DMS153 (cell line): ENCODE results near the gene B4GALNT3.
A peak's percentile ranks its signal among the peaks of the same experiment; 100 is the strongest.

Source experiments
- DNase-seq: peaks from one replicate; lab custom pipeline; 2025; lab: John Stamatoyannopoulos, UW

B4GALNT3 gene

DNA sequence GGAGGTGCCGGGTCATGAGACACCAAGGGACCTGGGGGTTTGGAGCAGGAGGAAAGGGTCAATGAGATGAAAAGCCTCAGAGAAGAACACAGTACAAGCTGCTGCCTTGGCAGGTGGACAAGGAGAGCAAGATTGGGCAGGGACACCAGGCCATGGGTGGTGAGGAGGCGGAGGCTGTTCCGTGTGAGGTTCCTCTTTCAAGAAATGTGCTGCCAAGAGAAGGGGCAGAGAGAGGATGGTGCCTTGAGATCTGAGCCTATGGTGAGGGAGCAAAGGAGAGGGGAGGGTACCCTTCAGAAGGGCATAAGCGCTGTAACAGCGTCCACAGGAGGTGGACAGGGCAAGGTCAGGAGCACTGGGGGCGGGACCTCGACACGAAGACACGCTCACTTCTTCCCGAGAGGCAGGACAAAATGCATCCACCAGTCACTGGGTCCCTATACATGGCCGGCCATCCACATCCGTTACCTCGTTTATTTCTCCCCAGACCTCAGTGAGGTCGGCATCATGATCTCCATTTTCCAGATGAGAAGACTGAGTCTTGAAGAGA lies 100.2 kb downstream of the B4GALNT3 start:
- no peak for DNase-seq

DNA sequence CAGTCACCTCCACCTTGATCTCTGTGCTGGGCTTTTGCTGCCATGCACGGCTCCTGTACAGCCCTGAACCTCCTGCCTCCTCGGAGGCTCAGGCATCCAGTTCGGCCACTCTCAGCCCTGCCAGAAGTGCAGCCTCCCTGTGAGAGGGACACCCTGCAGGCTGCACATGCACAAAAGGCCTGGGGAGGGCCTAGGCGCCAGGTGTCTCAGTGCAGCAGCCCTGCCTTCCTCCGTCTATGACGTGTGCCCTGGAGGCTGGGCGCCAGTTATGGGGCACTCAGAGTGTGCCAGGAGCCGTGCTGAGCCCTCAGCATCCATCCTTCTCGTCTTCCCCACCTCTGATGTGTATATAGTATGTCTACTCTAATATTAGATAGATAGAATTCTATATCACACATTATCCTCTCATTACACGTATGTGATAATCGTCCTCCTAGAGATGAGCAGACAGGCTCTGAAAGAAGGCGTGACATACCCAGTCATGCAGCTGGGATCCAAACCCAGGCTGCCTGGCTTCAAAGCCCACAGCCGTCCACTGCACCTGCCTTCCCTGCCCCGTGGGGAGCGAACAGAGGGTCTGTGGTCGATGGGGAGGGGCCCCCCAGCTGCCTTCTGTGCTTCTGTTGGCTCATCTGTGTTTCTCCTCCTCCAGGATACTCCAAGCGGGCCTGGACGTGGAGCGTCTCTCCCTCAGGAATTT lies 101.1 kb downstream of the B4GALNT3 start:
- peak; percentile 31 for DNase-seq

DNA sequence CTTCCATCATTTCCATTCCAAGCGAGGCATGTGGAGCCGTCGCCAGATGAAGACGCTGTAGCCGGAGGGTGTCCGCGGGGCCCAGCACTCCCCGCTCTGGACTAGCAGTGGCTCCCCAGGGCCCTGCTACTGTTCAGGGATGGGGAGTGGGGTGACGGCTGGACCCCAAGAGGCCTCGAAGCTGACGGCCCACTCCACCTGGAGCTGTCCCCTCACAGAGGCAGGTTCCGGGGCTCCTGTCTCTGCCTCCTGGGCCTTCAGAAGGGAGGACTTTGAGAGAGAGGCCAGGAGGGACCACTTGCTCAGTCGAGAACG lies 101.6 kb downstream of the B4GALNT3 start:
- no peak for DNase-seq

DNA sequence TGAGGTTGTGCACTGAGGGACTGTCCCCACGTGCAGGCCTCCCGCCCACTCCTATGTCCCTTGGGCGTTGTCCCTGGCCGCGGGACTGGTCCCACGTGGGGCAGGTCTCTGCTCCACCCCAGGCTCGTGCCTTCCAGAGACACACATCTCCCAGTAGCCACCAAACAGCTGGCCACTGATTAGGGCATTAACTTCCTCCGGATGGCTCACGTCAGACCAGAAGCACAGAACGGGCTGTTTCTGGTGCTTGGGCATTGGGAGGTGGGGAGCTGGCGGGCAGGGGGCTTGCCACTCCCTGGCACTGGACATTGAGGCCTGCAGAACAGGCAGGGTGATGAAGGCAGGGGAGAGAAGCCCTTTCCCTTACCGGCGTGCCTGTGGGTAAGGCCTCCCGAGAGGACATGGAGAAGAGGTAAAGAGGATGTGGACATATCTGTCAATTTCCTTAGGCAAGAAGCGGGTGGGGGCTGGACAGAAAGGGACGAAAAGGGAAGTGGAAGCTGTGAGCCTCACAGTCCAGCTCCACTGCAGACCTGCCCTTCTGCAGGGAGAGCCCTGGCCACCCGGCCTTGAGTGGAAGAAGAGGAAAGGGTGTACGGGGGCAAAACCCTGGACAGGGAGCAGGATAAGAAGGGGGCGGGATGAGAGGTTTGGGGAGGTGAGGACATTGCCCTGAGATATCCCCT lies 102.3 kb downstream of the B4GALNT3 start:
- DNase-seq = no peak

- no peak for DNase-seq
Observed at GRCh38 chr12:562634-563033, 102.9 kb downstream of the B4GALNT3 start.

- DNase-seq = no peak
Observed at GRCh38 chr12:563250-563781, 103.6 kb downstream of the B4GALNT3 start.

DNA sequence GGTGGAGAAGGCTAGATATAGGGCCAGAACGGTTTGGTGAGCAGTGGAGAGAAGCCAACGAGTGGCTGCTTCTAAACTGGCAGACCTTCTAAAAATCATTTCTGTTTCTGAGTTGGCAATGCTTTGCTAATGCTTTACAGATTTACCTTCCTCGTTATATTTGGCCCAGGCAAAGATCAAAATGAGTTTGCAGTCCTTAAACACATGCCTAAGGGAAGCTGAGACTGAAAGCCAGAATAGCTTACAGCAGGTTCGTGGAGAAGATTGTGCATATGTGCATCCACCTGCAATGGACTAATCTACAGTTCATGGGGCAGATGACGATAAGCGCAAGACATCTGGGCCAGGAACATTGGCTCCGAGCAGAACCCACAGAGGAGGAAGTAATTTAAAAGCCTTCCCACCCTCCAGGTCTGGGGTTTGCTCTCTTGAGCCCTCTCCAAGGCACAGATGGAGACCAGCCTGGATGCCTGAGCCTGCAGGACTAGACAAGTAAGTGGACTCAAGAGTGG lies 104.1 kb downstream of the B4GALNT3 start:
- no peak for DNase-seq

DNA sequence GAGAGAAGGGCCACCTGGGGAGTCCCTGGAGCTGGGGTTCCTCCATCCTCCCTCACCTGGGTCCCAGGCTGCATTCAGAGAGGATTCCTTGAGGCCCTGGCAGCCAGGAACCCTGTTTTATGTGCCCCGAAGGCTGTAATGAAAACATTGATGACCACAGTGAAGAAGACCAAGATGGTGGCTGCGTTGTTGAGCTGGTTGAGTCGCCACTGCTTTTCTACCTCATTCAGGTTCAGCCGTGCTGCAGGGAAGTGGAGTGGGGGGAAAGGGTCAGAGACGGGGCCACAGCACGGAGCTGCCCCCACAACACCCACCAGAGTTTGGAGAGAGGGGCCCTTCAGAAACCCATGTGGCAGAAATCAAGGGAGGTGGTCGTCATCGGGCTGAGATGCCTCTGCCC lies 105.4 kb downstream of the B4GALNT3 start:
- DNase-seq = no peak

DNA sequence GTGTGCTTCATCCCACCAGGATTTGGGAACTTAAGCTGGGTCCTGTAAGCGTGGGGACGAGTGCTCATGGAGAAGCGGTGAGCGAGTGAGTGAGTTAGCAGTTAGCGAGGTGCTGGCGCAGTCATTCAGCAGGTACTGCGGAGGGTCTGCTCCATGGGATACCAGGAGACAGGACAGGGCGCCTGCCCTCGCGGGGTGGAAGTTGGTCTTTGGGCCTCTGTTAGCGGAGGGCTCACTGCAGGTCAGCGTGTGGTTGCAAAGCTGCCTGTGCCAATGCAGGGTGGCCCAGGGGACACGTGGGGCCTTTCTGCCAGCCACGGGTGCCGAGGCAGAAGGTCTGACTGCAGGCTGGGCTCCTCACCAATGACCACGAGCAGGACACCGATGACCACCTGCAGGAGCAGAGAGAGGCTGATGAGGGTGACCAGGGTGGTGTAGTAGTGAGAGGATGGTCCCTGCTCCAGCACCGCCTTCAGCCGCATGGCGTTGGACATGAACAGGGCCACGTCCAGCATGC lies 105.9 kb downstream of the B4GALNT3 start:
- DNase-seq = no peak

DNA sequence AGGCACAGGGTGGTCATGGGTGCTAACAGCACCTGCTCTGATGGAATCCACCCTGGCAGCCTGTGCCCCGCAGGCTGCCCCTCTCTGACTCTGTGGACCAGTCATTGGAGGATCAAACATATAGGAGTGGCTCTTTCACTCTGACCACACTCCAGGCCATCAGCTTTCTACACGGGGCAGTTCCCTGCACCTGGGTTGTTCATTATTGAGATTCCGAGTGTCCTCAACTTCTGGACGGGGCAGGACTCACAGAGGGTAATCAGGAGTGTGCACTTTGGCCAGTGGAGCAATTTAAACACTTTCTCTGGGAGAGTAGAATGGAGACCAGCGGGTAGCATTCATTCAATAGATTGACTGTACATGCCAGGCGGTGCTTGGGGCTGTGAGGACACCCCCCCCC lies 108.7 kb downstream of the B4GALNT3 start:
- DNase-seq = no peak

- no peak for DNase-seq
Observed at GRCh38 chr12:569091-569676, 109.4 kb downstream of the B4GALNT3 start.

- peak; percentile 49 for DNase-seq
Observed at GRCh38 chr12:569803-570434, 110.2 kb downstream of the B4GALNT3 start.

GRCh38 chr12:570435-570920 lies 110.7 kb downstream of the B4GALNT3 start:
- no peak for DNase-seq

- no peak for DNase-seq
Observed at GRCh38 chr12:570921-571794, 111.4 kb downstream of the B4GALNT3 start.

DNA sequence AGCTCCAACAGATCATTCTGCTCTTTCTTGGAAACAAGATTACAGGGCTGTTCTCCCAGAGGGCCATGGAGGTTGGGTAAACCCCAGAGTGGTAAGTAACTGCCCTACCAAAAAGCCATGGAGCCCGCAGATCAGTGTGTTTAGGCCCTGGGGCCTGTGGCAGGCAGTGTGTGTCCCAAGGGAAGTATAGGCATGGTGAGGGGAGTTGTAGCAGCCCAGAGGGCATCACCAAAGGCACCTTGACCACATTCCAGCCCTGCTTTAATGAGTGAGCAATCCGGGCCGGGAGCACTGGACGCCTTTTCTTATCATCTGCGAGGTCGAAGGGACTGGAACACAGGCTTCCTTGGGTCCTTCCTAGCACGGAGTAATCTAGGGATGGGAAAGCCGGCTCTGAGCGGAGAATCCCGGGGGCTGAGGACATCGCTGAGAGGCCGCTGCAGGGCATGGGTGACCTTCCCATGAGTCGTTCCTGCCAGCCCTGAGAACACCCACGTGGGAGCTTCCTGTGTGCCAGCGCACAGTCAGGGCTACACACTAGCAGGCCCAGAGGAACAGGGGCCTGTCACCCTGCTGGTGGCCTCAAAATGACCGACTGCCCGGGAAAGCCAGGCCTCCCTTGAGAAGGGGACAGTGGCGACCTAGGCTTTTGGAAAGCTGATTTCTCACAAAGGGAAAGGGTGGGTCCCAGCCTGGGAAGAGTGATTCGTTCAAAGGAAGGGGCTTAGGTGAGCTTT lies 112.2 kb downstream of the B4GALNT3 start:
- DNase-seq = no peak

DNA sequence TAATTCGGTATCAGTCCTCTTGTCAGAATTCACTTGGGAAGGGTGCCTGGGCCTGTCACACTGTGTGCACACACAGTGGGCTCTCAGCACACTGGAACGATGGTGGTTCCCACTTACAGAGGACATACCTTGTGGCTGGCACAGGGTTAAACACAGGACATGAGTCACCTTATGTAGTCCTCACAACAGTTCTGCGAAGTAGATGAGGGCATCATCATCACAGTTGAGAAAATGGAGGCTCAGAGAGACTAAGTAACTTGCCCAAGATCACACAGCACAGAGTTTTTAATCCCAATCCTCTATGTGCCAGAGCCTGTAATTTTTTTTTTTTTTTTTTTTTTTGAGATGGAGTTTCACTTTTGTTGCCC lies 112.8 kb downstream of the B4GALNT3 start:
- no peak for DNase-seq

GRCh38 chr12:573232-573631 lies 113.5 kb downstream of the B4GALNT3 start:
- no peak for DNase-seq

DNA sequence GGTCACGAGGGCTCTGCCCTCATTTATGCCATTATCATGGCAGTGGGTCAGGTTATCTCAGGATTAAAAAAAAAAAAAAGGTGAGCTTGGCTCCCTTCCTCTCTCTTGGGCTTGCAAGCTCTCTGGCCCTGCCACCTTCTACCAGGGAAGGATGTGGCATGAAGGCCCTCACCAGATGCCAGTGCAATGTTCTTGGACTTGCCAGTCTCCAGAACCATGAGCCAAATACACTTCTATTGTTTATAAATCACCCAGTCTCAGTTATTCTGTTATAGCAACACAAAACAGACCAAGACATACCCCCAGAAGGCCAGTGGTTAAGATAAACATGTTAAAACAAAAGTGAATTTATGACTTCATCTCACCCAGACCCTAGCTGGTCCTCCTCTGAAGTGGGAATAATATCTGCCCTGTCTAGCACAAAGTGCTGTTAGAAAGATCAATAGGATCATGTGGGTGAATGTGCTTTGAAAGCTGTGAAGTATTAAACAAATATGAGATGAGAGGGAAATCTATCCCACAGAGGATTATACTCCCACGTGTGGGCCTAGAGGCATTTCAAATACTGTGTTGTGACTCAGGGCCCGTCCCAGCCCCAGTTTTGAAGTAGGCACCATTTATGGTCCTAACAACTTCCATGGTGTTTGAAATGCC lies 114.9 kb downstream of the B4GALNT3 start:
- DNase-seq = no peak

GRCh38 chr12:575129-575502 lies 115.4 kb downstream of the B4GALNT3 start:
- DNase-seq = no peak
